ENCODE data around the gene SYNGR1. TPM values are rescaled to one million over a fixed set of nuclear protein-coding genes. Genes with fewer than 3 reads are reported as not detected.

The SYNGR1 gene
- total and polyA plus RNA-seq, 2 donors (not counting 1 experiment from before 2014, with no cell fraction given), result 13.0 to 13.5 TPM

GRCh38 chr22:39383841-39384625, 34.2 kb downstream of the SYNGR1 start:
- H3K79me2 ChIP-seq (ENCODE audit: control insufficient read depth, insufficient read depth, low read length), result no peaks in the 10 kb centered on the region
- DNase-seq (ENCODE audit: low read depth in 2 of 2), result peak in 1 of 2 donors; percentile 20
- TF ChIP-seq CTCF (conservative IDR thresholded peaks at IDR 0.05 in 1 of 2, IDR thresholded peaks at IDR 0.05 in 1 of 2; ENCODE audit: low read depth in 1 of 2, low read length in 2 of 2) (no peak), EZH2 (IDR thresholded peaks at IDR 0.05; ENCODE audit: low read length, missing control alignments) (no peak)

GRCh38 chr22:39384750-39385480, 35.1 kb downstream of the SYNGR1 start:
- H3K9ac ChIP-seq (ENCODE audit: insufficient read depth, low read length), result no peak overlapping the region
- TF ChIP-seq EZH2 (IDR thresholded peaks at IDR 0.05; ENCODE audit: low read length, missing control alignments) (no peak), CTCF (conservative IDR thresholded peaks at IDR 0.05 in 1 of 2, IDR thresholded peaks at IDR 0.05 in 1 of 2; ENCODE audit: low read depth in 1 of 2, low read length in 2 of 2) (peak; percentile 21 to 44)

More at GRCh38 chr22:39383841-39384625, 34.2 kb downstream of the SYNGR1 start:
- H3K4me2 ChIP-seq (ENCODE audit: extremely low read depth, insufficient read depth, low read length), result no peak overlapping the region
- H2AFZ ChIP-seq (ENCODE audit: low read length), result no peak overlapping the region
- H3K9me3 ChIP-seq (ENCODE audit: control insufficient read depth, insufficient read depth, low read depth, low read length), result no peaks in the 10 kb centered on the region
- no peaks in the 10 kb centered on the region for H4K20me1 ChIP-seq (ENCODE audit: control insufficient read depth, extremely low read depth, insufficient read depth, low read length)
- H3K36me3 ChIP-seq (ENCODE audit: control insufficient read depth, insufficient read depth, low read length), result no peaks in the 10 kb centered on the region
- no peak overlapping the region for H3K27ac ChIP-seq (ENCODE audit: insufficient read depth, low read length)
- no peak overlapping the region for H3K9ac ChIP-seq (ENCODE audit: insufficient read depth, low read length)
- H3K4me3 ChIP-seq (replicated peaks in 1 of 4; ENCODE audit: control extremely low read depth in 1 of 4, insufficient read depth in 1 of 4, low read depth in 3 of 4, low read length in 4 of 4), result no peak overlapping the region
- H3K4me1 ChIP-seq (ENCODE audit: control insufficient read depth, extremely low read depth, insufficient read depth, low read length), result no peaks in the 10 kb centered on the region
- no peaks in the 10 kb centered on the region for H3K27me3 ChIP-seq (ENCODE audit: control insufficient read depth, insufficient read depth, low read length)

GRCh38 chr22:39388261-39389011, 38.6 kb downstream of the SYNGR1 start:
- peak overlapping the region; percentile 83 for H2AFZ ChIP-seq (ENCODE audit: low read length)
- H3K4me2 ChIP-seq (ENCODE audit: extremely low read depth, insufficient read depth, low read length), result peak overlapping the region; percentile 94
- no peaks in the 10 kb centered on the region for H3K4me1 ChIP-seq (ENCODE audit: control insufficient read depth, extremely low read depth, insufficient read depth, low read length)
- H3K9ac ChIP-seq (ENCODE audit: insufficient read depth, low read length), result no peak overlapping the region
- H3K9me3 ChIP-seq (ENCODE audit: control insufficient read depth, insufficient read depth, low read depth, low read length), result no peaks in the 10 kb centered on the region
- H3K36me3 ChIP-seq (ENCODE audit: control insufficient read depth, insufficient read depth, low read length), result no peaks in the 10 kb centered on the region
- peak; percentile 74 to 81 for DNase-seq (ENCODE audit: low read depth in 2 of 2)
- no peaks in the 10 kb centered on the region for H3K79me2 ChIP-seq (ENCODE audit: control insufficient read depth, insufficient read depth, low read length)
- peak overlapping the region; percentile 45 to 63 (median 51) for H3K4me3 ChIP-seq (replicated peaks in 1 of 4; ENCODE audit: control extremely low read depth in 1 of 4, insufficient read depth in 1 of 4, low read depth in 3 of 4, low read length in 4 of 4)
- no peak for TF ChIP-seq CTCF (conservative IDR thresholded peaks at IDR 0.05 in 1 of 2, IDR thresholded peaks at IDR 0.05 in 1 of 2; ENCODE audit: low read depth in 1 of 2, low read length in 2 of 2)
- TF ChIP-seq EZH2 (IDR thresholded peaks at IDR 0.05; ENCODE audit: low read length, missing control alignments), result no peak
- no peaks in the 10 kb centered on the region for H3K27me3 ChIP-seq (ENCODE audit: control insufficient read depth, insufficient read depth, low read length)
- no peak overlapping the region for H3K27ac ChIP-seq (ENCODE audit: insufficient read depth, low read length)
- no peaks in the 10 kb centered on the region for H4K20me1 ChIP-seq (ENCODE audit: control insufficient read depth, extremely low read depth, insufficient read depth, low read length)

More at GRCh38 chr22:39384750-39385480, 35.1 kb downstream of the SYNGR1 start:
- Histone ChIP-seq H3K27me3 (ENCODE audit: control insufficient read depth, insufficient read depth, low read length) (no peaks in the 10 kb centered on the region), H3K36me3 (ENCODE audit: control insufficient read depth, insufficient read depth, low read length) (no peaks in the 10 kb centered on the region), H4K20me1 (ENCODE audit: control insufficient read depth, extremely low read depth, insufficient read depth, low read length) (no peaks in the 10 kb centered on the region), H3K79me2 (ENCODE audit: control insufficient read depth, insufficient read depth, low read length) (no peaks in the 10 kb centered on the region), H3K4me3 (replicated peaks in 1 of 4; ENCODE audit: control extremely low read depth in 1 of 4, insufficient read depth in 1 of 4, low read depth in 3 of 4, low read length in 4 of 4) (no peak overlapping the region), H2AFZ (ENCODE audit: low read length) (no peak overlapping the region), H3K4me1 (ENCODE audit: control insufficient read depth, extremely low read depth, insufficient read depth, low read length) (no peaks in the 10 kb centered on the region), H3K9me3 (ENCODE audit: control insufficient read depth, insufficient read depth, low read depth, low read length) (no peaks in the 10 kb centered on the region), H3K27ac (ENCODE audit: insufficient read depth, low read length) (no peak overlapping the region), H3K4me2 (ENCODE audit: extremely low read depth, insufficient read depth, low read length) (no peak overlapping the region)
- DNase-seq (ENCODE audit: low read depth in 2 of 2), result peak in 1 of 2 donors; percentile 22
